Right atrium auricular region (tissue), 2 donors: ENCODE measurements around the gene SPSB3. TPM values are rescaled to one million over a fixed set of nuclear protein-coding genes. Genes with fewer than 3 reads are reported as not detected.
A peak's percentile ranks its signal among the peaks of the same experiment; 100 is the strongest.

Experiments used
- DNase-seq: peaks from one replicate; pipeline ENCODE4 v3.0.0-alpha.2; 2019; ENCODE audit warnings: low spot score
- H3K27ac ChIP-seq, 2 donors: fragments of 200-600 bp; sonication (generic); 1 replicate in 1 of 2; 2 replicates in 1 of 2; pipeline ENCODE4 v1.5.1; 2016 to 2019
- H3K27me3 ChIP-seq, 2 donors: fragments of 200-600 bp; sonication (generic); one replicate each; pipeline versions ENCODE4 v1.5.1 to v1.6.0; 2017 to 2019
- H3K36me3 ChIP-seq: fragments of 200-600 bp; sonication (generic); one replicate; pipeline ENCODE4 v1.5.1; 2016
- H3K4me1 ChIP-seq, 2 donors: fragments of 200-600 bp; sonication (generic); one replicate each; pipeline versions ENCODE4 v1.5.1 to v1.6.0; 2017 to 2019
- H3K4me3 ChIP-seq, 2 donors: fragments of 200-600 bp; sonication (generic); 1 replicate in 1 of 2; 2 replicates in 1 of 2; pipeline ENCODE4 v1.5.1; 2017 to 2019; ENCODE audit warnings: mild to moderate bottlenecking in 1 of 2, moderate library complexity in 1 of 2
- H3K9me3 ChIP-seq, 2 donors: fragments of 200-600 bp; sonication (generic); one replicate each; pipeline ENCODE4 v1.5.1; 2019
- CTCF ChIP-seq, 2 donors: fragments of 200-600 bp; sonication (generic); IDR thresholded peaks; one replicate each; pipeline ENCODE4 v1.5.1; 2019; ENCODE audit warnings: antibody characterized with exemption in 2 of 2
- total RNA-seq, 2 donors: library from RNA; depleted of rRNA; stranded (reverse); fragments of >200 nt; gene quantifications; one replicate each; pipeline ENCODE4 v1.1.0, GENCODE V29; 2016

Gene SPSB3
- total RNA-seq, 2 donors from 2014 or later, result 41.9 to 49.0 TPM

- no peaks in the 10 kb centered on the region for H3K27me3 ChIP-seq
- peaks cover 0 to 39% of the 10 kb centered on the region in 2 donors for H3K4me1 ChIP-seq
- H3K9me3 ChIP-seq, result no peaks in the 10 kb centered on the region
- H3K36me3 ChIP-seq, result peaks cover 38% of the 10 kb centered on the region
- no peak for TF ChIP-seq CTCF (IDR thresholded peaks at IDR 0.05)
- peak; percentile 70 for DNase-seq
- H3K4me3 ChIP-seq, result peak overlapping the region; percentile 70 to 94
- H3K27ac ChIP-seq, result peak overlapping the region; percentile 95 to 97
These were observed 11.8 kb downstream of the SPSB3 start for GRCh38 chr16:1770328-1771187.

- no peak for TF ChIP-seq CTCF (IDR thresholded peaks at IDR 0.05)
- Histone ChIP-seq H3K4me3 (peak overlapping the region in 1 of 2 donors; percentile 94), H3K4me1 (peaks cover 0 to 38% of the 10 kb centered on the region in 2 donors), H3K36me3 (peaks cover 45% of the 10 kb centered on the region), H3K27ac (peak overlapping the region; percentile 95 to 97), H3K9me3 (no peaks in the 10 kb centered on the region), H3K27me3 (no peaks in the 10 kb centered on the region)
- no peak for DNase-seq
These were observed 12.7 kb downstream of the SPSB3 start for GRCh38 chr16:1769402-1770300.

- H3K27ac ChIP-seq, result no peak overlapping the region
- no peak for DNase-seq
- peaks cover 53% of the 10 kb centered on the region for H3K36me3 ChIP-seq
- no peak overlapping the region for H3K4me3 ChIP-seq
- no peak for TF ChIP-seq CTCF (IDR thresholded peaks at IDR 0.05)
- no peaks in the 10 kb centered on the region for H3K27me3 ChIP-seq
- H3K9me3 ChIP-seq, result no peaks in the 10 kb centered on the region
- H3K4me1 ChIP-seq, result peaks cover 0 to 31% of the 10 kb centered on the region in 2 donors
These were observed 13.5 kb downstream of the SPSB3 start for GRCh38 chr16:1768767-1769401.

- peaks cover 59% of the 10 kb centered on the region for H3K36me3 ChIP-seq
- H3K27ac ChIP-seq, result no peak overlapping the region
- TF ChIP-seq CTCF (IDR thresholded peaks at IDR 0.05), result no peak
These were observed 14.2 kb downstream of the SPSB3 start for GRCh38 chr16:1768061-1768766.

More at GRCh38 chr16:1768061-1768766, 14.2 kb downstream of the SPSB3 start:
- no peak for DNase-seq
- no peaks in the 10 kb centered on the region for H3K9me3 ChIP-seq
- H3K4me1 ChIP-seq, result peaks cover 0 to 26% of the 10 kb centered on the region in 2 donors
- no peak overlapping the region for H3K4me3 ChIP-seq
- no peaks in the 10 kb centered on the region for H3K27me3 ChIP-seq
